ENCODE measurements around the gene C19orf73. TPM values are rescaled to one million over a fixed set of nuclear protein-coding genes. Genes with fewer than 3 reads are reported as not detected.
A peak's percentile ranks its signal among the peaks of the same experiment; 100 is the strongest.
"Not testable (repeated sequence)": the region's sequence is repeated elsewhere in the genome, so short reads cannot be mapped to it uniquely, and the experiment has no call there.

Gene C19orf73
- total RNA-seq, 1 donor, result 0.36 TPM

- H4K20me1 ChIP-seq (ENCODE audit: insufficient read depth, low read length), result peaks cover 36% of the 10 kb centered on the region
- H3K36me3 ChIP-seq (ENCODE audit: insufficient read depth, low read length), result peaks cover 18% of the 10 kb centered on the region
- H3K4me3 ChIP-seq (ENCODE audit: insufficient read depth, low read length), result peak overlapping the region; percentile 94
- peak overlapping the region; percentile 53 for H3K27ac ChIP-seq (ENCODE audit: low read depth, low read length)
- H3K4me2 ChIP-seq (ENCODE audit: insufficient read depth, low read length), result peak overlapping the region; percentile 99
- no peak for TF ChIP-seq CTCF (IDR thresholded peaks at IDR 0.05; ENCODE audit: extremely low read depth, low read depth, low read length)
- no peaks in the 10 kb centered on the region for H3K9me3 ChIP-seq (ENCODE audit: low read depth, low read length)
- peaks cover 41% of the 10 kb centered on the region for H3K79me2 ChIP-seq (ENCODE audit: insufficient read depth, low read length)
- peak; percentile 15 for DNase-seq (ENCODE audit: insufficient read length, low spot score, missing footprints)
- H2AFZ ChIP-seq (ENCODE audit: low read length), result peak overlapping the region; percentile 99
- peaks cover 22% of the 10 kb centered on the region for H3K4me1 ChIP-seq (ENCODE audit: insufficient read depth, low read length)
- no peaks in the 10 kb centered on the region for H3K27me3 ChIP-seq (ENCODE audit: insufficient read depth, low read length)
Measured at GRCh38 chr19:49084206-49085019, 34.5 kb downstream of the C19orf73 start.

DNA sequence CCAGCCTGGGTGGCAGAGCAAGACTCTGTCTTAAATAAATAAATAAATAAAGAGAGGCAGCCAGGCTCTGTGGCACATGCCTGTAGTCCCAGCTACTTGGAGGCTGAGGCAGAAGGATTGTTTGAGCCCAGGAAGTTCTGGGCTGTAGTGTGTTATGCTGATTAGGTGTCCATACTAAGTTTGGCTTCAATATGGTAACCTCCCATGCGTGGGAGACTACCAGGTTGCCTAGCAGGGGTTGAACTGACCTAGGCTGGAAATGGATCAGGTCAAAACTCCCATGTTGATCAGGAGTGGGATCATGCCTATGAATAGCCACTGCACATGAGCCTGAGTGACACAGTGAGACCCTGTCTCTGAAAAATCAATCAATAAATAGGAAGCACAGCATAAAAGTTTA lies 37.7 kb downstream of the C19orf73 start:
- Histone ChIP-seq H3K27ac (ENCODE audit: low read depth, low read length) (no peak overlapping the region), H2AFZ (ENCODE audit: low read length) (no peak overlapping the region), H3K4me2 (ENCODE audit: insufficient read depth, low read length) (no peak overlapping the region), H3K4me3 (ENCODE audit: insufficient read depth, low read length) (no peak overlapping the region), H3K27me3 (ENCODE audit: insufficient read depth, low read length) (no peaks in the 10 kb centered on the region), H4K20me1 (ENCODE audit: insufficient read depth, low read length) (peaks cover 9% of the 10 kb centered on the region), H3K4me1 (ENCODE audit: insufficient read depth, low read length) (peaks cover 7% of the 10 kb centered on the region), H3K9me3 (ENCODE audit: low read depth, low read length) (no peaks in the 10 kb centered on the region), H3K79me2 (ENCODE audit: insufficient read depth, low read length) (peaks cover 10% of the 10 kb centered on the region), H3K36me3 (ENCODE audit: insufficient read depth, low read length) (no peaks in the 10 kb centered on the region)
- DNase-seq (ENCODE audit: insufficient read length, low spot score, missing footprints), result peak; percentile 18
- TF ChIP-seq CTCF (IDR thresholded peaks at IDR 0.05; ENCODE audit: extremely low read depth, low read depth, low read length), result no peak

DNA sequence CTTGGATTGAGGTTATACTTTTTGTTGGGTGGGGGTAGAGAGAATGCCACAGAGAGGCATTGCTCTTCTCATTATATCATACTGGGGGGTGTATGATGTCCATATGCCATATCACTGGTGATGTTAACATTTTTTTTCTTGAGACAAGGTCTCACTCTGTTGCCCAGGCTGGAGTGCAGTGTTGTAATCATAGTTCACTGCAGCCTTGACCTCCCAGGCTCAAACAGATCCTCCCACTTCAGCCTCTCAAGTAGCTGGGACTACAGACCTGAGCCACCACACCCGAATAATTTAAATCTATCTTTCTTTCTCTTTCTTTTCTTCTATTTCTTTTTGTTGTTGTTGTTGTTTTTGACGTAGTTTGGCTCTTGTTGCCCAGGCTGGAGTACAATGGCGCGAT lies 38.6 kb downstream of the C19orf73 start:
- no peaks in the 10 kb centered on the region for H3K27me3 ChIP-seq (ENCODE audit: insufficient read depth, low read length)
- H3K36me3 ChIP-seq (ENCODE audit: insufficient read depth, low read length), result no peaks in the 10 kb centered on the region
- H2AFZ ChIP-seq (ENCODE audit: low read length), result no peak overlapping the region
- peaks cover under 1% of the 10 kb centered on the region for H4K20me1 ChIP-seq (ENCODE audit: insufficient read depth, low read length)
- no peaks in the 10 kb centered on the region for H3K9me3 ChIP-seq (ENCODE audit: low read depth, low read length)
- no peak overlapping the region for H3K27ac ChIP-seq (ENCODE audit: low read depth, low read length)
- peaks cover 2% of the 10 kb centered on the region for H3K79me2 ChIP-seq (ENCODE audit: insufficient read depth, low read length)
- no peak for TF ChIP-seq CTCF (IDR thresholded peaks at IDR 0.05; ENCODE audit: extremely low read depth, low read depth, low read length)
- H3K4me3 ChIP-seq (ENCODE audit: insufficient read depth, low read length), result no peak overlapping the region
- H3K4me2 ChIP-seq (ENCODE audit: insufficient read depth, low read length), result no peak overlapping the region
- peaks cover 4% of the 10 kb centered on the region for H3K4me1 ChIP-seq (ENCODE audit: insufficient read depth, low read length)
- no peak for DNase-seq (ENCODE audit: insufficient read length, low spot score, missing footprints)

DNA sequence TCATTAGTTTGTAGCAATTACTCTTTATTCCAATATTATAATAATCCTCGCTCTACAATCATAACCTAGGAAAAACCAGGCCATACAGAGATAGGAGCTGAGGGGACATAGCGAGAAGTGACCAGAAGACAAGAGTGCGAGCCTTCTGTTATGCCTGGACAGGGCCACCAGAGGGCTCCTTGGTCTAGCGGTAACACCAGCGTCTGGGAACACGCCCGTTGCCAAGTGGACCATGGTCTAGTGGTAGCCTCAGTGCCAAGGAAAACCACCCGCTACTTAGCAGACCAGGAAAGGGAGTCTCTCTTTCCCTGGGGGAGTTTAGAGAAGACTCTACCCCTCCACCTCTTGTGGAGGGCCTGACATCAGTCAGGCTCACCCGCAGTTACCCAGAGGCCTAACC lies 44.1 kb downstream of the C19orf73 start:
- H3K27ac ChIP-seq (ENCODE audit: low read depth, low read length); H3K4me1 ChIP-seq (ENCODE audit: insufficient read depth, low read length); H3K79me2 ChIP-seq (ENCODE audit: insufficient read depth, low read length); H3K4me3 ChIP-seq (ENCODE audit: insufficient read depth, low read length); H3K9me3 ChIP-seq (ENCODE audit: low read depth, low read length); H3K4me2 ChIP-seq (ENCODE audit: insufficient read depth, low read length); DNase-seq (ENCODE audit: insufficient read length, low spot score, missing footprints); H3K36me3 ChIP-seq (ENCODE audit: insufficient read depth, low read length); H4K20me1 ChIP-seq (ENCODE audit: insufficient read depth, low read length); H2AFZ ChIP-seq (ENCODE audit: low read length): not testable (repeated sequence)
- peaks cover 19% of the 10 kb centered on the region for H3K27me3 ChIP-seq (ENCODE audit: insufficient read depth, low read length)
- peak; percentile 44 for TF ChIP-seq CTCF (IDR thresholded peaks at IDR 0.05; ENCODE audit: extremely low read depth, low read depth, low read length)

Data from osteoblast (primary cell).